NCI-H2196 treated with DMSO at 0.1 percent for 48 hours (cell line): ENCODE measurements around the gene CDC42SE1.
"Not testable (repeated sequence)": the region's sequence is repeated elsewhere in the genome, so short reads cannot be mapped to it uniquely, and the experiment has no call there.

Experiments used
- DNase-seq: peaks from one replicate; lab custom pipeline; 2025; ENCODE audit not compliant: unreplicated experiment; lab: John Stamatoyannopoulos, UW

CDC42SE1 gene, protein sequence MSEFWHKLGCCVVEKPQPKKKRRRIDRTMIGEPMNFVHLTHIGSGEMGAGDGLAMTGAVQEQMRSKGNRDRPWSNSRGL

GRCh38 chr1:151059109-151060006, at the start of gene CDC42SE1:
CDC42SE1 (minus strand) TSS chr1:151059622; CDS start chr1:151055730, 3,892 bp downstream.
- DNase-seq, result peak; percentile 47

GRCh38 chr1:151108331-151108730, 48.9 kb upstream of the CDC42SE1 start:
- DNase-seq, result no peak

- no peak for DNase-seq
These were observed 47.5 kb upstream of the CDC42SE1 start for GRCh38 chr1:151106894-151107293.

DNA sequence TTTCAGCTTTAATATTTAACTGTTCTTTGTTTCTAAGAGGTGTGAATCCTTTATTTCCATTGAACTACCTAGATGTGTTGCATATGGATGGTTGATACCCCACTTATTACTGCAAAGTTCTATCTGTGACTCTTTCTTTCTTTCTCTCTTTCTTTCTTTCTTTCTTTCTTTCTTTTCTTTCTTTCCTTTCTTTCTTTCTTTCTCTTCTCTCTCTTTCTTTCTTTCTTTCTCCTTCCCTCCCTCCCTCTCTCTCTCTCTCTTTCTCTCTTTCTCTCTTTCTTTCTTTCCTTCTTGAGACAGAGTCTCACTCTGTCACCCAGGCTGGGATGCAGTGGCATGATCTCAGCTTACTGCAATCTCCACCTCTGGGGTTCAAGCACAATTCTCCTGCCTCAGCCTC, 45.2 kb upstream of the CDC42SE1 start:
- DNase-seq, result no peak

GRCh38 chr1:151098126-151098525, 38.7 kb upstream of the CDC42SE1 start:
- no peak for DNase-seq

- DNase-seq, result not testable (repeated sequence)
These were observed 38.0 kb upstream of the CDC42SE1 start for GRCh38 chr1:151097426-151097825.

- no peak for DNase-seq
These were observed 26.6 kb upstream of the CDC42SE1 start for GRCh38 chr1:151085953-151086559.

GRCh38 chr1:151072224-151072623, 12.8 kb upstream of the CDC42SE1 start:
- no peak for DNase-seq

- DNase-seq, result peak; percentile 88
These were observed 11.3 kb upstream of the CDC42SE1 start, which contains the start of gene GABPB2 for GRCh38 chr1:151070474-151071276. GABPB2 (plus strand) TSS chr1:151070761; CDS start chr1:151088190, 17,429 bp downstream.

DNA sequence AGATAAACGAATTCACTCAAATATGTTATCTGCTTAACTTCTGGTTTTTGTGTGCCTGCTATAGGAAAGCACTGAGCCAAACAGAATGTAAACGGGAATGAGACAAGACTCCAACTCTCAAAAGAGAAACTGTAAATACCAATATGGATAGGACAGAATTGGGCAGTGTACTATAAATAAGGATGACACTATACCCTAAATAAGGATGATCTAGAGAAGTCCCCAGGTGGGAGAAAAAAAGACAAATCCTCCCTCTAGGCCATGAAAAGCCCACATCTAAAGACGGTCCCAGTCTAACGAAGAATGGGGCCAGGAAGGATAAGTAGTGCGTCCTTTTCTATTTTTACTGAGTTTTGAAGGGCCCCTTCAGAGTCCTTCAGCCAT, 9.7 kb upstream of the CDC42SE1 start:
- DNase-seq, result no peak

- no peak for DNase-seq
These were observed 7.8 kb upstream of the CDC42SE1 start for GRCh38 chr1:151067185-151067584.

DNA sequence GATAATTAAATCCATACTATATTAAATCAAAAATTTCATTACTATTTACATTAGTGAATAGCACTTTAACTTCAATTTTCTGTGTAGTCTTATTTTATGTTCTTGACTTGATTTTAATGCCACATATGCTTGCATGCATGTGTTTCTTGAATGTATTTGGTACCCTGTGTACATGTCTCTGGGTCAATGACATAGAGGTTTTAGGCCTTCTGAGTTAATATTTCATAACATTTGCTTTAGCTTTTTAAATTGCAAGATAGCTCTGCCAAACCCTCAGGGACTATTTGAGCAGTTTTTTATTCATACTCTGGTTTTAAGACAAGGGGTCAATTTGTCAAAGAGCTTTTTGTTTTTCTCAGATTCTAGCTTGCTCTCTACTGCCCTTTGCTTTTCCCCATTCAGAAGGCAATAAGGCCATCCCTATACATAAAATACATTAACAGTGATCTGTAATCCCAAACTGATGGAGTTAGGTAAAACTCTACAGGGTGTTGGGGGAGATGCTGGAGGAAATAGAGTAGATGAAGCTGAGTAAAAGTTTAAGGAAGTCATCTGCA, 5.7 kb upstream of the CDC42SE1 start:
- no peak for DNase-seq

DNA sequence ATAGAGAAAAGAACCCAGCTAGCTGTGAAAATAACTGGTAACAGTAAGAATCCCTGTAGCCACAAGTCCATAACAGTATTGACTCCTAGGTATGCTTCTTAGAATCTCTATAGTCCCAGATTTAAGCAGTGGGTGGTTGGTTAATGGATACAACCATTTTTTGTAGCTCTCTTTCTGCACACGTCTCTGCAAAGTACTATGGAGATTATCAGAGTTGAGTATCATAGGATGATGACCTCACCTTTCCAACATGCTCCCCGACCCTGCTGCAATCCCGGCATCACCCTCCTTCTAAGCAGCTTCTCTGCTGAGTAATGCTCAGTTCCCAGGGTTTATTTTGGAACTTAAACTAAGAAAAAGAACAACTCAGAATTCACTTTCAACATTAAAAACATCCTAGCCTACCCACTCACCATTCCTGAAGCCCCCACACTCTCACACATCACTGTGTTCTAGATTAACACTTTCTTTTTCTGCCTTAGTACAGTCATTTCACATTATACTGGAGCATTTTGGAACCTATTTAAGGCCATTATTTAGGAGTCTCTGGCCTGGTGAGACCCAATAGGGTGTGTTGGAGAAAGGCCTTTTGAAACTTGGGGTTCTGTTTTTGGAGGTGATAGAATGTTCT, 3.4 kb upstream of the CDC42SE1 start:
- no peak for DNase-seq

DNA sequence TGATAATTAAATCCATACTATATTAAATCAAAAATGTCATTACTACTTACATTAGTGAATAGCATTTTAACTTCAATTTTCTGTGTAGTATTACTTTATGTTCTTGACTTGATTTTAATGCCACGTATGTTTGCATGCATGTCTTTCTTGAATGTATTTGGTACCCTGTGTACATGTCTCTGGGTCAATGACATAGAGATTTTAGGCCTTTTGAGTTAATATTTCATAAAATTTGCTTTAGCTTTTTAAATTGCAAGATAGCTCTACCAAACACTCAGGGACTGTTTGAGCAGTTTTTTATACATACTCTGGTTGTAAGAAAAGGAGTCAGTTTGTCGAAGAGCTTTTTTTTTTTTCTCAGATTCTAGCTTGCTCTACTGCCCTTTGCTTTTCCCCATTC, 2.3 kb upstream of the CDC42SE1 start:
- DNase-seq, result no peak

GRCh38 chr1:151060657-151061421, 1.4 kb upstream of the CDC42SE1 start:
- DNase-seq, result no peak

DNA sequence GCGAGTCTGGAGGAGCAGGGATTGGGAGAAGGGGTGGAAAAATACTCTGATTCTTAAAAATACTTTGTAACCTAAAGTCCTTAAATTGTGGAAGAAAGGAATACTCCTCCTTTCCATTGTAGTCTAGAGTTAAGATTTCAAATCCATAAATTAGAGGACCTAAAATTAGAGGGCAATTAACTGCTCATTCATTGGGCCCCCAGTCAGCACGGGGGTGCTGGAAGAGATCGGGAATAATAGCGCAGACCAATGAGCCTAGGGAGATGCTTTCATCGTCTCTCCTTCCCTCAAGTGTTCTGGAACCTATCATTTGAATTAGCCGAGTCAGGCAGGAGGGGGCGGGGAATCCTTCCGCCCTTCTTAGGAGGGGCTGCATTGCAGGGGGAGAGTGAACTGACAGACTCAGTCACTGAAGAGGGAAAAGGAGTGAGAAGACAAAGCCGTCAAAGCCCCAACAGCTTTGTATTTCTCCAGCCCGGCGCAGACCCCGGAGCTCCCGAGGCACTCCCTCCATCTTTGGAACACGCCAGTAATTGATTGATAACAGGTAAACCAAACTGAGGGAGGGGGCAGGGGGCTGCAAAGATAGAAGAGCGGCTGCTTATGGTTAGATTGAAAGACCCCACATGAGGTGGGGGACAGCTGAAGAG, 710 bp upstream of the CDC42SE1 start, which contains the start of gene MLLT11:
TSS of gene MLLT11 (plus strand) at position 391 of the 650 bp plus-strand sequence. CDS start 6,828 bp downstream, outside the sequence.
- DNase-seq, result no peak

DNA sequence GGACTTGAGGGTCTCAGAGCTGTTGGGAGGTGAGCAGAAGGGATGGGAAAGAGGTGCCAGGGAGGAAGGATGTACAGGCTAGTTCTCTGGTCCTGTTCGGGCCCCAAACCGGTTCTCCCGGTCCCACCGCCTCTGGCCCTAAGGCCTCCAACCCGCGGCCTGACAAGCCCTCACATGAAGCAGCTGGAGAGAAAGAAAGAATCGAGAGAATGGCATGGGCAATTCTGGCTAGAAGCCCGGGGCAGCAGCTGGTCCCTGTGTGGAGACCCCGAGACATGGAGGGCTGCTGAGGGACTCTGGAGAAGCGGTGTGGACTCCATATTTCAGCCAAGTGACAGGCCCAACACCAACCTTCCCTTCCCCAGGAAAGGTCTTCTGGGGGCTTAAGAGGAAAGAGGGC, 730 bp downstream of the CDC42SE1 start:
- no peak for DNase-seq

DNA sequence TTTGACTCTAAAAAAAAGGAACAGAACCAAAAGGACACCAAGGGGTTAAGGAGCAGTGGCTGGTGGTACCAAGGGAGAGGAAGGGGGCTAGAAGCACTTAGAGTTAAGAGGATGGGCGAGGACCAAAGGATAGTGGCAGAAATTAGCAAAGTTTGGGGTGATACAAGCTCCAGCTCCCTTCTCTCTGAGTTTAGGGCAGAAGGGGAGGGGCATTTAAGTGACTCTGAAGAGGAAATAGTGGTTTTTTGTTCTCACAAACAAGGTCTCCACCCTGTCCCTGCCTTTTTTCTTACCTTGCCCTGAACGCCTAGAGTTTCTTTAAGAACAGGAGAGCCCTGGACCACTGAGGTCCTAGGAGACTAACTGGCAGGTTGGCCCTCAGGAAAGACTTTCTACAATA, 3.3 kb downstream of the CDC42SE1 start:
- DNase-seq, result no peak

- no peak for DNase-seq
These were observed 3.8 kb downstream of the CDC42SE1 start for GRCh38 chr1:151055581-151055980.
